ENCODE results near the gene AHCTF1. TPM values are rescaled to one million over a fixed set of nuclear protein-coding genes. Genes with fewer than 3 reads are reported as not detected.

The AHCTF1 gene
- polyA plus RNA-seq, 3 donors, result 52.4 to 63.4 (median 53.3) TPM

GRCh38 chr1:246792603-246793002, 139.1 kb downstream of the AHCTF1 start:
- DNase-seq (ENCODE audit: extremely low read depth in 1 of 11, low read depth in 9 of 11, low spot score in 4 of 11), result no peak

GRCh38 chr1:246791303-246791918, 140.3 kb downstream of the AHCTF1 start:
- DNase-seq (ENCODE audit: extremely low read depth in 1 of 11, low read depth in 9 of 11, low spot score in 4 of 11), result no peak

- no peak for DNase-seq (ENCODE audit: extremely low read depth in 1 of 11, low read depth in 9 of 11, low spot score in 4 of 11)
Measured at GRCh38 chr1:246790833-246791232, 140.9 kb downstream of the AHCTF1 start.

GRCh38 chr1:246790364-246790763, 141.4 kb downstream of the AHCTF1 start:
- no peak for DNase-seq (ENCODE audit: extremely low read depth in 1 of 11, low read depth in 9 of 11, low spot score in 4 of 11)

- DNase-seq (ENCODE audit: extremely low read depth in 1 of 11, low read depth in 9 of 11, low spot score in 4 of 11), result no peak
Measured at GRCh38 chr1:246789454-246790339, 142.1 kb downstream of the AHCTF1 start.

Other genes starting within 250 kb of the AHCTF1 start
- gene SCCPDH, start 207.5 kb downstream of the AHCTF1 start, polyA plus RNA-seq (ENCODE audit: insufficient read length in 3 of 3), result 10 to 100 TPM; 51.5 to 60.9 (median 53.2) TPM
- gene ZNF695, start 76.1 kb upstream of the AHCTF1 start, polyA plus RNA-seq (ENCODE audit: insufficient read length in 3 of 3), result 1 to 10 TPM; 3.7 to 4.4 (median 4.2) TPM
- gene ZNF670, start 146.9 kb upstream of the AHCTF1 start, polyA plus RNA-seq (ENCODE audit: insufficient read length in 3 of 3), result 10 to 100 TPM in 1 of 3 donors, 1 to 10 TPM in 2; 7.5 to 10.0 (median 8.3) TPM
- 10 to 100 TPM; 11.7 to 17.1 (median 15.5) TPM for gene ZNF669, start 172.4 kb upstream of the AHCTF1 start, polyA plus RNA-seq (ENCODE audit: insufficient read length in 3 of 3)
- 10 to 100 TPM; 21.5 to 28.4 (median 27.6) TPM for gene ZNF124, start 240.1 kb upstream of the AHCTF1 start, polyA plus RNA-seq (ENCODE audit: insufficient read length in 3 of 3)

Measured in renal cortex interstitium (tissue), 11 donors.